ENCODE data around the gene ABR. TPM values are rescaled to one million over a fixed set of nuclear protein-coding genes. Genes with fewer than 3 reads are reported as not detected.

The ABR gene
- total and polyA plus RNA-seq, 2 of the 8 experiments (the other 6 are each of a cell fraction or from before 2014, with no cell fraction given), result 44.8 to 47.2 TPM

GRCh38 chr17:979539-980405 lies 200.0 kb downstream of the ABR start, which contains the start of gene NXN (continued):
- TF ChIP-seq RAD21 (IDR thresholded peaks at IDR 0.05 in 1 of 2, conservative IDR thresholded peaks at IDR 0.05 in 1 of 2; ENCODE audit: low read depth in 2 of 2, low read length in 2 of 2), result peak; percentile 17 to 38; a peak in 2 of 4 replicates
- TF ChIP-seq TAF1 (IDR thresholded peaks at IDR 0.05; ENCODE audit: low read depth, low read length), result peak; percentile 65
- 0 out of 4 replicates have a peak, but pooled peaks of 1 of the 2 experiments have one; percentile 49 for TF ChIP-seq HDAC2 (IDR thresholded peaks at IDR 0.05; ENCODE audit: borderline replicate concordance in 1 of 2, low read depth in 2 of 2, low read length in 2 of 2)
- peak in 1 of 2 experiments; percentile 76; a peak in 1 of 4 replicates for TF ChIP-seq SIN3A (conservative IDR thresholded peaks at IDR 0.05 in 1 of 2, IDR thresholded peaks at IDR 0.05 in 1 of 2; ENCODE audit: low read depth in 1 of 2, low read length in 2 of 2)
- no peak for TF ChIP-seq GTF2F1 (IDR thresholded peaks at IDR 0.05; ENCODE audit: borderline replicate concordance, low read depth, low read length)
- peak; percentile 65 for TF ChIP-seq PHF8 (conservative IDR thresholded peaks at IDR 0.05; ENCODE audit: low read depth, low read length)
- TF ChIP-seq, protein P1, sequence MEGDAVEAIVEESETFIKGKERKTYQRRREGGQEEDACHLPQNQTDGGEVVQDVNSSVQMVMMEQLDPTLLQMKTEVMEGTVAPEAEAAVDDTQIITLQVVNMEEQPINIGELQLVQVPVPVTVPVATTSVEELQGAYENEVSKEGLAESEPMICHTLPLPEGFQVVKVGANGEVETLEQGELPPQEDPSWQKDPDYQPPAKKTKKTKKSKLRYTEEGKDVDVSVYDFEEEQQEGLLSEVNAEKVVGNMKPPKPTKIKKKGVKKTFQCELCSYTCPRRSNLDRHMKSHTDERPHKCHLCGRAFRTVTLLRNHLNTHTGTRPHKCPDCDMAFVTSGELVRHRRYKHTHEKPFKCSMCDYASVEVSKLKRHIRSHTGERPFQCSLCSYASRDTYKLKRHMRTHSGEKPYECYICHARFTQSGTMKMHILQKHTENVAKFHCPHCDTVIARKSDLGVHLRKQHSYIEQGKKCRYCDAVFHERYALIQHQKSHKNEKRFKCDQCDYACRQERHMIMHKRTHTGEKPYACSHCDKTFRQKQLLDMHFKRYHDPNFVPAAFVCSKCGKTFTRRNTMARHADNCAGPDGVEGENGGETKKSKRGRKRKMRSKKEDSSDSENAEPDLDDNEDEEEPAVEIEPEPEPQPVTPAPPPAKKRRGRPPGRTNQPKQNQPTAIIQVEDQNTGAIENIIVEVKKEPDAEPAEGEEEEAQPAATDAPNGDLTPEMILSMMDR (IDR thresholded peaks at IDR 0.05; ENCODE audit: control extremely low read depth in 1 of 3, insufficient read depth in 1 of 3, low read depth in 1 of 3, low read length in 3 of 3), result peak in 2 of 3 experiments; percentile 18 to 38; a peak in 3 of 4 replicates
- peak; percentile 7 for TF ChIP-seq ASH2L (IDR thresholded peaks at IDR 0.05; ENCODE audit: low read length)
